CD4-positive, CD25-positive, alpha-beta regulatory T cell (primary cell): ENCODE data around the gene RMDN3. TPM values are rescaled to one million over a fixed set of nuclear protein-coding genes. Genes with fewer than 3 reads are reported as not detected.

Experiments used
- ATAC-seq, 2 donors: fragments of 150-1000 bp; cut with Tn5 transposase; one replicate each; pipeline ENCODE4 v1.10.0; 2021; ENCODE audit warnings: low read depth in 2 of 2, moderate number of reproducible peaks in 2 of 2, moderate library complexity in 1 of 2
- DNase-seq, 3 donors: peaks; one replicate each; pipeline versions ENCODE4 v3.0.0 to v3.0.0-alpha.2; 2012 to 2022; ENCODE audit warnings: mixed read lengths in 1 of 3
- H3K27ac ChIP-seq: one replicate; pipeline ENCODE4 v1.7.0; 2013; ENCODE audit warnings: mild to moderate bottlenecking, low read length; ENCODE audit not compliant: insufficient read depth, poor library complexity, severe bottlenecking
- H3K27me3 ChIP-seq: one replicate; pipeline ENCODE4 v1.7.0; 2013; ENCODE audit warnings: low read length; ENCODE audit not compliant: control insufficient read depth, insufficient read depth
- H3K36me3 ChIP-seq: one replicate; pipeline ENCODE4 v1.7.0; 2013; ENCODE audit warnings: mild to moderate bottlenecking, low read length, moderate library complexity; ENCODE audit not compliant: control insufficient read depth, insufficient read depth
- H3K4me1 ChIP-seq: 2 replicates; pipeline ENCODE4 v1.7.0; 2013; ENCODE audit warnings: mild to moderate bottlenecking, low read length; ENCODE audit not compliant: insufficient read depth, control insufficient read depth, poor library complexity, severe bottlenecking
- H3K4me3 ChIP-seq: one replicate; pipeline ENCODE4 v1.7.0; 2013; ENCODE audit warnings: low read depth, mild to moderate bottlenecking, low read length, moderate library complexity
- H3K9me3 ChIP-seq, 2 experiments: 1 replicate in 1 of 2; 2 replicates in 1 of 2; pipeline ENCODE4 v1.7.0; 2013; ENCODE audit warnings: low read length in 2 of 2, mild to moderate bottlenecking in 1 of 2, moderate library complexity in 1 of 2; ENCODE audit not compliant: control insufficient read depth in 2 of 2
- H3K27ac Mint-ChIP-seq, 3 donors: one replicate each; pipeline ENCODE4 v1.8.0; 2020 to 2022; ENCODE audit warnings: mild to moderate bottlenecking in 3 of 3, mixed read lengths in 3 of 3, moderate library complexity in 2 of 3
- H3K27me3 Mint-ChIP-seq: one replicate; pipeline ENCODE4 v1.8.0; 2022; ENCODE audit warnings: mild to moderate bottlenecking, mixed read lengths
- H3K36me3 Mint-ChIP-seq: one replicate; pipeline ENCODE4 v1.8.0; 2020; ENCODE audit warnings: mixed read lengths
- H3K4me1 Mint-ChIP-seq, 4 donors: one replicate each; pipeline ENCODE4 v1.8.0; 2020 to 2022; ENCODE audit warnings: mixed read lengths in 4 of 4, mild to moderate bottlenecking in 1 of 4
- H3K4me3 Mint-ChIP-seq, 4 donors: one replicate each; pipeline ENCODE4 v1.8.0; 2020 to 2022; ENCODE audit warnings: mild to moderate bottlenecking in 4 of 4, mixed read lengths in 4 of 4, moderate library complexity in 3 of 4
- H3K9me3 Mint-ChIP-seq, 7 donors: one replicate each; pipeline ENCODE4 v1.8.0; 2020 to 2022; ENCODE audit warnings: mixed read lengths in 7 of 7, mild to moderate bottlenecking in 3 of 7, moderate library complexity in 2 of 7
- polyA plus RNA-seq, 4 donors: library from polyadenylated mRNA; unstranded; fragments of 300-500 nt; fragmentation: Illumina TruSeq; gene quantifications; one replicate each; pipeline ENCODE4 v1.2.3, GENCODE V29; 2021
- total RNA-seq: library from RNA; stranded (reverse); gene quantifications from one replicate; pipeline ENCODE4 v1.2.3, GENCODE V29; 2022

Gene RMDN3
- total and polyA plus RNA-seq, 5 donors from 2014 or later = 17.6 to 27.7 (median 22.0) TPM

- Mint-ChIP-seq H3K4me1 (peaks cover 6 to 38% (median 20%) of the 10 kb centered on the region in 4 donors), H3K27me3 (peaks cover 5% of the 10 kb centered on the region), H3K9me3 (peaks cover 0 to 1% (median 0%) of the 10 kb centered on the region in 7 donors), H3K4me3 (peak overlapping the region; percentile 91 to 99 (median 97)), H3K36me3 (peaks cover 15% of the 10 kb centered on the region), H3K27ac (peak overlapping the region; percentile 66 to 98 (median 95))
- Histone ChIP-seq H3K27ac (peak overlapping the region; percentile 81), H3K9me3 (no peaks in the 10 kb centered on the region), H3K4me1 (peaks cover 26% of the 10 kb centered on the region), H3K36me3 (peaks cover 15% of the 10 kb centered on the region), H3K27me3 (no peaks in the 10 kb centered on the region), H3K4me3 (peak overlapping the region; percentile 70)
- DNase-seq (peak in 1 of 3 donors; percentile 16), ATAC-seq (no peak)
Measured at GRCh38 chr15:40754574-40754882, 526 bp downstream of the RMDN3 start.

- no peak for ATAC-seq
- peak overlapping the region in 2 of 4 donors; percentile 47 to 74 for H3K4me3 Mint-ChIP-seq
- H3K9me3 Mint-ChIP-seq = peaks cover 0 to 1% (median 0%) of the 10 kb centered on the region in 7 donors
- H3K4me3 ChIP-seq = no peak overlapping the region
- H3K27me3 Mint-ChIP-seq = peaks cover 5% of the 10 kb centered on the region
- H3K4me1 ChIP-seq = peaks cover 26% of the 10 kb centered on the region
- H3K36me3 ChIP-seq = peaks cover 21% of the 10 kb centered on the region
- H3K36me3 Mint-ChIP-seq = peaks cover 24% of the 10 kb centered on the region
- H3K27ac ChIP-seq = no peak overlapping the region
- H3K9me3 ChIP-seq = no peaks in the 10 kb centered on the region
- H3K27me3 ChIP-seq = no peaks in the 10 kb centered on the region
- H3K27ac Mint-ChIP-seq = no peak overlapping the region
- peaks cover 6 to 38% (median 21%) of the 10 kb centered on the region in 4 donors for H3K4me1 Mint-ChIP-seq
- DNase-seq = no peak
Measured at GRCh38 chr15:40751745-40752144, 3.3 kb downstream of the RMDN3 start.

- no peaks in the 10 kb centered on the region for H3K9me3 Mint-ChIP-seq
- no peaks in the 10 kb centered on the region for H3K9me3 ChIP-seq
- H3K27ac Mint-ChIP-seq = no peak overlapping the region
- peaks cover 21% of the 10 kb centered on the region for H3K36me3 ChIP-seq
- H3K36me3 Mint-ChIP-seq = peaks cover 24% of the 10 kb centered on the region
- peaks cover 26% of the 10 kb centered on the region for H3K4me1 ChIP-seq
- peaks cover 5% of the 10 kb centered on the region for H3K27me3 Mint-ChIP-seq
- no peaks in the 10 kb centered on the region for H3K27me3 ChIP-seq
- H3K4me3 ChIP-seq = no peak overlapping the region
- peak overlapping the region in 2 of 4 donors; percentile 27 to 47 for H3K4me3 Mint-ChIP-seq
- H3K27ac ChIP-seq = no peak overlapping the region
- ATAC-seq = no peak
- no peak for DNase-seq
- peaks cover 6 to 36% (median 21%) of the 10 kb centered on the region in 4 donors for H3K4me1 Mint-ChIP-seq
Measured at GRCh38 chr15:40750885-40751284, 4.2 kb downstream of the RMDN3 start.

GRCh38 chr15:40749151-40749630 is 5.9 kb downstream of the RMDN3 start:
- H3K4me3 Mint-ChIP-seq = no peak overlapping the region
- H3K36me3 Mint-ChIP-seq = peaks cover 28% of the 10 kb centered on the region
- Histone ChIP-seq H3K36me3 (peaks cover 25% of the 10 kb centered on the region), H3K4me1 (peaks cover 19% of the 10 kb centered on the region), H3K27ac (no peak overlapping the region), H3K27me3 (no peaks in the 10 kb centered on the region), H3K9me3 (no peaks in the 10 kb centered on the region), H3K4me3 (no peak overlapping the region)
- H3K27ac Mint-ChIP-seq = no peak overlapping the region
- ATAC-seq (no peak), DNase-seq (no peak)
- peaks cover 5% of the 10 kb centered on the region for H3K27me3 Mint-ChIP-seq
- peaks cover 6 to 24% (median 17%) of the 10 kb centered on the region in 4 donors for H3K4me1 Mint-ChIP-seq
- H3K9me3 Mint-ChIP-seq = no peaks in the 10 kb centered on the region

- peak overlapping the region in 1 of 3 donors; percentile 42 for H3K27ac Mint-ChIP-seq
Measured at GRCh38 chr15:40747685-40748631, 7.1 kb downstream of the RMDN3 start.

GRCh38 chr15:40746916-40747418 is 8.1 kb downstream of the RMDN3 start:
- Mint-ChIP-seq H3K4me3 (no peak overlapping the region), H3K27me3 (no peaks in the 10 kb centered on the region), H3K4me1 (peaks cover 4 to 15% (median 10%) of the 10 kb centered on the region in 4 donors), H3K27ac (peak overlapping the region in 1 of 3 donors; percentile 42), H3K36me3 (peaks cover 22% of the 10 kb centered on the region), H3K9me3 (no peaks in the 10 kb centered on the region)
- Histone ChIP-seq H3K4me1 (peaks cover 17% of the 10 kb centered on the region), H3K9me3 (no peaks in the 10 kb centered on the region), H3K27ac (no peak overlapping the region), H3K4me3 (no peak overlapping the region), H3K36me3 (peaks cover 30% of the 10 kb centered on the region), H3K27me3 (no peaks in the 10 kb centered on the region)
- no peak for ATAC-seq
- DNase-seq = no peak

More at GRCh38 chr15:40747685-40748631, 7.1 kb downstream of the RMDN3 start:
- H3K4me3 Mint-ChIP-seq = peak overlapping the region in 2 of 4 donors; percentile 7 to 25
- H3K36me3 Mint-ChIP-seq = peaks cover 31% of the 10 kb centered on the region
- H3K27me3 Mint-ChIP-seq = no peaks in the 10 kb centered on the region
- H3K9me3 Mint-ChIP-seq = no peaks in the 10 kb centered on the region
- Histone ChIP-seq H3K36me3 (peaks cover 27% of the 10 kb centered on the region), H3K27ac (no peak overlapping the region), H3K27me3 (no peaks in the 10 kb centered on the region), H3K4me1 (peaks cover 23% of the 10 kb centered on the region), H3K4me3 (no peak overlapping the region), H3K9me3 (no peaks in the 10 kb centered on the region)
- ATAC-seq (no peak), DNase-seq (no peak)
- H3K4me1 Mint-ChIP-seq = peaks cover 8 to 21% (median 14%) of the 10 kb centered on the region in 4 donors

GRCh38 chr15:40744815-40745152 is 10.3 kb downstream of the RMDN3 start:
- H3K27me3 ChIP-seq = no peaks in the 10 kb centered on the region
- Mint-ChIP-seq H3K36me3 (peaks cover 17% of the 10 kb centered on the region), H3K9me3 (no peaks in the 10 kb centered on the region), H3K4me3 (peak overlapping the region in 1 of 4 donors; percentile 49), H3K4me1 (peaks cover 4 to 12% (median 9%) of the 10 kb centered on the region in 4 donors), H3K27ac (peak overlapping the region in 2 of 3 donors; percentile 95 to 97), H3K27me3 (no peaks in the 10 kb centered on the region)
- no peak overlapping the region for H3K4me3 ChIP-seq
- H3K36me3 ChIP-seq = peaks cover 17% of the 10 kb centered on the region
- DNase-seq (no peak), ATAC-seq (no peak)
- peaks cover 17% of the 10 kb centered on the region for H3K4me1 ChIP-seq
- H3K27ac ChIP-seq = peak overlapping the region; percentile 85
- H3K9me3 ChIP-seq = no peaks in the 10 kb centered on the region
